ENCODE results near the gene ZNF804A. TPM values are rescaled to one million over a fixed set of nuclear protein-coding genes. Genes with fewer than 3 reads are reported as not detected.

The ZNF804A gene
- total RNA-seq, 2 donors from 2014 or later = not detected

DNA sequence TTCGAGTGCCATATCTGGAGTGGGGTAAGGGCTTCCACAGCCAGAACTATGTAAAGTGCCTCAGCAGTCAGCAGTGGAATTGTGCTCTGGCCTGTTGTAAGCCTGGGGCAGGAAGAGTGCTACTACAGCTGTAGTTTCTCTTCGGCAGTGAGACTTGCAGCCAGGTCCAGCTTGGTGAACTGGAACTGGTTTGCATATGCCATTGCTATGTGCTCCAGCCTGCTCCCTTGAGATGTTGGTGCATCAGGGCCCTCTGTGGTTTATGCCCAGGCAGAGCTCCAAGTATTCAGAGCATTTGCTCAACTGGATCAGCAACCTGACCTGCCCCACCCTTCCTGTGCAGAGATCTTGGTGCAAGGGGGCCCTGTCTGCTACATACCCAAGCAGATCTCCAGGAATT, 47.8 kb downstream of the ZNF804A start:
- no peaks in the 10 kb centered on the region for H3K36me3 ChIP-seq (replicated peaks in 1 of 2; ENCODE audit: insufficient read depth in 1 of 2, low read depth in 2 of 2)
- peaks cover 12% of the 10 kb centered on the region for H3K4me1 ChIP-seq
- no peak overlapping the region for H3K4me3 ChIP-seq
- intact Hi-C loops (cut with DNase I) = no loop called here
- no peak overlapping the region for H3K27ac ChIP-seq
- TF ChIP-seq, protein P1, sequence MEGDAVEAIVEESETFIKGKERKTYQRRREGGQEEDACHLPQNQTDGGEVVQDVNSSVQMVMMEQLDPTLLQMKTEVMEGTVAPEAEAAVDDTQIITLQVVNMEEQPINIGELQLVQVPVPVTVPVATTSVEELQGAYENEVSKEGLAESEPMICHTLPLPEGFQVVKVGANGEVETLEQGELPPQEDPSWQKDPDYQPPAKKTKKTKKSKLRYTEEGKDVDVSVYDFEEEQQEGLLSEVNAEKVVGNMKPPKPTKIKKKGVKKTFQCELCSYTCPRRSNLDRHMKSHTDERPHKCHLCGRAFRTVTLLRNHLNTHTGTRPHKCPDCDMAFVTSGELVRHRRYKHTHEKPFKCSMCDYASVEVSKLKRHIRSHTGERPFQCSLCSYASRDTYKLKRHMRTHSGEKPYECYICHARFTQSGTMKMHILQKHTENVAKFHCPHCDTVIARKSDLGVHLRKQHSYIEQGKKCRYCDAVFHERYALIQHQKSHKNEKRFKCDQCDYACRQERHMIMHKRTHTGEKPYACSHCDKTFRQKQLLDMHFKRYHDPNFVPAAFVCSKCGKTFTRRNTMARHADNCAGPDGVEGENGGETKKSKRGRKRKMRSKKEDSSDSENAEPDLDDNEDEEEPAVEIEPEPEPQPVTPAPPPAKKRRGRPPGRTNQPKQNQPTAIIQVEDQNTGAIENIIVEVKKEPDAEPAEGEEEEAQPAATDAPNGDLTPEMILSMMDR (IDR thresholded peaks at IDR 0.05) = no peak
- ATAC-seq (no peak), DNase-seq (no peak)
- no peaks in the 10 kb centered on the region for H3K9me3 ChIP-seq
- 50 to 55% methylated on average over 2 of the region's 2 CpGs for WGBS, 2 donors
- no peaks in the 10 kb centered on the region for H3K27me3 ChIP-seq

DNA sequence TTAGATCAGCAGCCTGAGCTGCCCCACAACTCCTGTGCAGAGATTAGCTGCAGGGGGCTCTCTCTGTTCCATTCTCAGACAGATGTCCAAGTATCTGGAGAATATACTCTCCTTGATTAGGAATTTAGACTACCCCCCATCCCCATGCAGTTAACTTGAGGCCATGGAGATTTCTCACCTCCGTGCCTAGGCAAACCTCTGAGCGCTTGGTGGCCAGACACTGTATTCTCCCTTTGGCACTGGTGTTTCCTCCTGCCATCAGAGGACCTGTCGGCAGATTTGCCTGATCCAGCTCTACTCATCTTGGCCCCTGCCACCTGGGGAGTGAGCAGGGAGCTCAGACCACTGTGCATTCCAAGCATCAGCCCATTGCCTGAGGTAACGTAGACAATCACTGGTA, 48.3 kb downstream of the ZNF804A start:
- TF ChIP-seq POLR2A (IDR thresholded peaks at IDR 0.05) = no peak
- TF ChIP-seq, protein P1 (IDR thresholded peaks at IDR 0.05) = no peak

DNA sequence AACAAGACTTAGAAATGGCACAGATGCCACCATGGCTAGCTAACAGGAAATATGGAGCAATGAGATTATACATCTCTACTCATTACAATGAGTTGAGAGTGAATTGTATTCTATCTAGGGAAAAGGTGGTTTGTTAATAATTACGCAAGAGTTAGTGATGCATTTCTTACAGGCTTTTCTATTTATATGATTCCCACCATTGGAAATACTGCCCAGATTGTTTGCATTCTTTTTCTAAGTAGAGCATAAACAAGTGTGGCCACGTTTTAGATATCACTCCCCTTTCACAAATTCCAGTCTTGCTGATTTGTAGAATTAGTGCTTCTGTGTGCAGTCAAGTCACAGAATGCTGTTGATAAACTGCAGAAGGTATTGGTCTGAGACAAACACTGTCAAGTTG, 56.6 kb downstream of the ZNF804A start:
- Histone ChIP-seq H3K36me3 (replicated peaks in 1 of 2; ENCODE audit: insufficient read depth in 1 of 2, low read depth in 2 of 2) (no peaks in the 10 kb centered on the region), H3K4me3 (no peak overlapping the region), H3K4me1 (no peaks in the 10 kb centered on the region), H3K9me3 (no peaks in the 10 kb centered on the region), H3K27me3 (no peaks in the 10 kb centered on the region), H3K27ac (no peak overlapping the region)
- ATAC-seq (no peak), DNase-seq (no peak)
- TF ChIP-seq POLR2A (IDR thresholded peaks at IDR 0.05) = no peak
- TF ChIP-seq, protein P1 (IDR thresholded peaks at IDR 0.05) = no peak
- 49 to 52% methylated on average over 2 of the region's 2 CpGs for WGBS, 2 donors
- intact Hi-C loops (cut with DNase I) = no loop called here

More for the DNA sequence above, 48.3 kb downstream of the ZNF804A start:
- Histone ChIP-seq H3K27ac (no peak overlapping the region), H3K4me3 (no peak overlapping the region), H3K36me3 (replicated peaks in 1 of 2; ENCODE audit: insufficient read depth in 1 of 2, low read depth in 2 of 2) (no peaks in the 10 kb centered on the region), H3K27me3 (no peaks in the 10 kb centered on the region), H3K4me1 (peaks cover 12% of the 10 kb centered on the region), H3K9me3 (no peaks in the 10 kb centered on the region)
- 93 to 94% methylated on average over 4 of the region's 4 CpGs for WGBS, 2 donors
- intact Hi-C loops (cut with DNase I) = no loop called here
- DNase-seq (no peak), ATAC-seq (no peak)

DNA sequence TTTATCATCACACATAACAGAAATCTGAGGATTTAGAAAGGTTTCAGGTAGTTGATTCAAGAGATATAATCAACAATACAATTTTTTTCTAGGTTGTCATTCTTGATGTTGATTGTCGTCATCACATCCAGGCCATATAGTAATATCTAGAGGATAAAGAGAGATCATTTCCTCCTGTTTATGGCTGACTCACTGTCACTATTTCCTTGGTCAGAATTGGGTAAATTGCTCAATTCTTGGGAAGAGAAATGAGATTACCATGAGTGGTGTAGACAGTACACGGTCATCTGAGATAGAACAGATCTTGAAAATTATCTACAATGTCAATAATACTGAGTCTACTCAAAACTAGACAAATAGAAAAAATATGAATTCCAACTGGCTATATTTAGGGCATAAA, 78.8 kb downstream of the ZNF804A start:
- DNase-seq (no peak), ATAC-seq (no peak)
- WGBS, 2 donors = 49 to 52% methylated on average over 2 of the region's 2 CpGs
- no peak for TF ChIP-seq POLR2A (IDR thresholded peaks at IDR 0.05)
- TF ChIP-seq, protein P1 (IDR thresholded peaks at IDR 0.05) = no peak
- Histone ChIP-seq H3K27ac (no peak overlapping the region), H3K36me3 (replicated peaks in 1 of 2; ENCODE audit: insufficient read depth in 1 of 2, low read depth in 2 of 2) (no peaks in the 10 kb centered on the region), H3K4me3 (no peak overlapping the region), H3K4me1 (no peaks in the 10 kb centered on the region), H3K9me3 (peaks cover 0 to 5% (median 0%) of the 10 kb centered on the region in 3 donors), H3K27me3 (no peaks in the 10 kb centered on the region)
- intact Hi-C loops (cut with DNase I) = no loop called here

DNA sequence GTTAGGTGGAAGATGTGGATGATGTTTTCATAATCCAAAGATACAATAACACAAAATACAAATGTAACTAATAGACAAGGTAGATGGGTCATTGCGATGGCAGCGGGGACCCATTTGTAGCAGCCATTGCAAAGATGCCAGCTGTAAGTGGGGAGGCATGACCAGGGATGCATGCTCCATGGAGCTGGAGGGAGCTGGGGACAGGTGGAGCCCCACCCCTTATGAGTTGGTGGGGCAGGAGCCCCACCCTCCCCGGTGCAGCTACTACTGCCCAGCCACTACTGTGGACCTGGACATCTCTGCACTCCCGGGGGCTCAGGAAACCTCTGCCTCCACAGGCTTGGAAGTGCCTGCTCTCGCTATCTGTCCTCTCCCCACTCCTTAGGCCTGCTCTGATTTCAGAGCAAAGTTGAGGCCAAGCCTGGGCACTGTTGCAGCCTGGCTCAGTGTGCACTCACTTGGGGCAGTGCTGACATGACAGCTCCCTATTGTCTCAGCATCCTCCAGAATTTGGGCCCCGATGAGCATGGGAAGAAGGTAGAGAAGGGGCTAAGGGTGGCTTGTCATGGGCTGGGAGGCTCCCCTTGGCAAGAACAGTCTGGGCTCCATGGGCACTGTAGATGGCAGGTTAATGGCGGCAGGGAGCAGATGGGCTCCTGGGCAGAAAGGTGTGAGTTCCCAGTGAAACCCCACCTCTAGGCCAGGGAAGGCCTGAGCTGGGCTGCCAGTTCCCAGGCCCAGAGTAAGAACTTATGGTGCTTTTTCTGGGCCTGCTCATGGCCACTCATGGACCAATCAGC, 81.1 kb downstream of the ZNF804A start:
- no peaks in the 10 kb centered on the region for H3K36me3 ChIP-seq (replicated peaks in 1 of 2; ENCODE audit: insufficient read depth in 1 of 2, low read depth in 2 of 2)
- H3K4me3 ChIP-seq = no peak overlapping the region
- DNase-seq (no peak), ATAC-seq (peak; percentile 9)
- H3K27me3 ChIP-seq = no peaks in the 10 kb centered on the region
- no peaks in the 10 kb centered on the region for H3K4me1 ChIP-seq
- intact Hi-C loops (cut with DNase I) = no loop called here
- TF ChIP-seq, protein P1 (IDR thresholded peaks at IDR 0.05) = no peak
- H3K9me3 ChIP-seq = peaks cover 0 to 5% (median 0%) of the 10 kb centered on the region in 3 donors
- 87 to 97% methylated on average over 7 of the region's 7 CpGs for WGBS, 2 donors
- H3K27ac ChIP-seq = no peak overlapping the region
